ENCODE measurements around the gene ADAMTS2.
A peak's percentile ranks its signal among the peaks of the same experiment; 100 is the strongest.

ADAMTS2 gene

DNA sequence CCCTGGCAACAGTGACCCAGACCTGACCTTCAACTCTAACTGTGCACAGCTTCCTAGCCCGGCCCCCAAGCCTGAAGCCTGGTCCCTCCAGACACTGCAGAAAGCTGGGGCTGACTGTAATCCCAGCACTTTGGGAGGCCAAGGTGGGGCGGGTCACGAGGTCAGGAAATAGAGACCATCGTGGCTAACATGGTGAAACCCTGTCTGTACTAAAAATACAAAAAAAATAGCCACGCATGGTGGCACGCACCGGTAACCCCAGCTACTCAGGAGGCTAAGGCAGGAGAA lies 35.9 kb downstream of the ADAMTS2 start:
- no peak for DNase-seq

DNA sequence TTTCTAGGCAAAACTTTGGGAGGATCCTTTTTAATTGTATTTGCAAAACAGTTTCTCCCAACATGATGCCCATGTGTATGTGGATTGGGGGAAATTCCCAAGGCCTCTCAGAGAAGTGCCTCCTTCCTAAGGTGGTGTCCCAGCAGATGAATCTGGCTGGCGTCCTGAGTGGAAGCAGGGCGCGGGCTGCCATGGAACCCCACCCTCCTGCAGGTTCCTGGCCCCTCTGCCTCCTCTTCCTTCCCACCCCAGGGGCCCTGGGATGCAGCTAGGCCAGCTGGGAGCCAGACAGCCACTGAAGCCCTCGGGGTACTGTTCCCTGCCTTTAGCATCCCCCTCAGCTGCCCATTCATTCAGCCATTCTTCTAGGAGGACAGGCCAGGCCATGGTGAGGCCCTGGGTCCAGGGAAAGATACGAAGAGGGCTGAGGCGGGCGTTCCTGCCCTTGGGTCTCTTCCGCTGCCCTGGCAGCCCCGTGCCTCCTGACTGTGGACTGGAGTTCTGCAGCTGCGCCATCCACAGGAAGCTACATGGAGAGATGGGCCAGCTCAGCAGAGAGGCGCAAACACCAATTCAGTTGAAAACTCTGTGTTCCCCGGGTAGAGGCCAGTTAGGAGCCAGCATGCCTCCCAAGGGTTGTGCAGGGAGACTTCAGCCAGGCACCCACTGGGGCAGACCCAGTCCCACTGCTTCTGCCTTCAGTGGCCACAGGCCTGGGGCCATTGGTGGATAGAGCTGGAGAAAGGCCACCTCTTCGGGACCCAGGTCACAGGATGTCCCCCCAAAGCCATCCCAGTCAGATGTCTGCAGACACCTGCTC lies 36.5 kb downstream of the ADAMTS2 start:
- DNase-seq = no peak

DNA sequence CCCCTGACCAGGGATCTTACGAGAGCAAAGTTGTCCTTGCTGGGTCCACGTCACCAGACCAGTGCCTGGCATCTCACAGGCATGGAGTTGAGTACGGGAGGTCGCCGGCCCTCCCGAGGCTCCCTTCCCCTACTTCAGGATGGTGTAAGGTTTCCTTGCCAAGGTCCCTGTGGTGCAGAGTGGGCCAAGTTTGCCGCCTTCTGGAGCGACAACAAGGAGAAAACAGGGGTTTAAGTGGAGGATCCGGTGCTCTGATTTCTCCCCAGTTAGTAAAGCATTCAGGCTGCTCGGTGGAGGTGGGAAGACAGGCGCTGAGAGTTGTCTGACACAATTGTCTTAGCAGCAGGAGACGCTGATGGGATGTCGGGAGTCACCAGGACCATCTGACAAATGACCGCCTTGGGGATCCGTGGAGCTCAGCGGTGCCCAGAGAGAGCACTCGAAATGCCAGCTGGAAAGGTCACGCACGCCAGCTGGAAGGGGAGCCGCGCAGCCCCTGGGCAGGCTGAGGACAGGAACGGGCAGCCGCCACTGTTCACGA lies 37.3 kb downstream of the ADAMTS2 start:
- DNase-seq = no peak

DNA sequence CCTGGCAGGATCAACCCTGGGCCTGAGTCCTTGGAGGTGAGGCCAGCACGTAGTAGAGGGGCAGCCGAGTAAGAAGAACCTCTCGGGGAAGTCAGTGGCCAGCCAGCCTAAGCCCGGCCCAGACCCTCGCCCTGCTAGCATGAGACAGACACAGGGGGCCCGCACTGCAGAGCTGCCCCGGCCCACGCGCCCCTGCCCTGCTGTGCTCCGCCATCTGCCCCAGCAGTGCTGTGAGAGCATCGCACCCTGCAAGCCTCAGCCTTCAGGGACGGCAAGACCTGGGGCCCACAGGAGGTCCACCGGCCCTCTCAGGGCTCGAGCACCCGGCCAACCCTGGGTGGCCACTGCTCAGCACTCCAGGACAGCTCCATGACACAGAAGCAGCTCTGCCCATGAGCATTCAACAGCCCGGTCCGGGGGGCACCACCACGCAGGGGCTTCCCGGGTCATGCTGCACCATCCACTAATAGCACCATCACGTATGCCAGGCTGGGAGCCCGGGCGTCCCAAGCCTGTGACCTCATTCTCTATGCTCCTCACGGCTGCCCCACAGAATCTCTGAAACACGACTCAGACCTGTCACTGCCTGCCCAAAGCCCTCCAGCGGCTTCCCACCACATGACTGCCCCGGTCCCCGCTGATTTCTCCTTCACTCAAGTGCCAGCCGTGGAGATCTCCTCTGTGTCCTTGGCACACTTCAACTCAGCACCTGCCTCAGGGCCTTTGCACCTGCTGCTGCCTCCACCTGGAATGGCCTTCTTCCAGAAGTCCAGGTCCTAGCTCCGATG lies 38.1 kb downstream of the ADAMTS2 start:
- no peak for DNase-seq

DNA sequence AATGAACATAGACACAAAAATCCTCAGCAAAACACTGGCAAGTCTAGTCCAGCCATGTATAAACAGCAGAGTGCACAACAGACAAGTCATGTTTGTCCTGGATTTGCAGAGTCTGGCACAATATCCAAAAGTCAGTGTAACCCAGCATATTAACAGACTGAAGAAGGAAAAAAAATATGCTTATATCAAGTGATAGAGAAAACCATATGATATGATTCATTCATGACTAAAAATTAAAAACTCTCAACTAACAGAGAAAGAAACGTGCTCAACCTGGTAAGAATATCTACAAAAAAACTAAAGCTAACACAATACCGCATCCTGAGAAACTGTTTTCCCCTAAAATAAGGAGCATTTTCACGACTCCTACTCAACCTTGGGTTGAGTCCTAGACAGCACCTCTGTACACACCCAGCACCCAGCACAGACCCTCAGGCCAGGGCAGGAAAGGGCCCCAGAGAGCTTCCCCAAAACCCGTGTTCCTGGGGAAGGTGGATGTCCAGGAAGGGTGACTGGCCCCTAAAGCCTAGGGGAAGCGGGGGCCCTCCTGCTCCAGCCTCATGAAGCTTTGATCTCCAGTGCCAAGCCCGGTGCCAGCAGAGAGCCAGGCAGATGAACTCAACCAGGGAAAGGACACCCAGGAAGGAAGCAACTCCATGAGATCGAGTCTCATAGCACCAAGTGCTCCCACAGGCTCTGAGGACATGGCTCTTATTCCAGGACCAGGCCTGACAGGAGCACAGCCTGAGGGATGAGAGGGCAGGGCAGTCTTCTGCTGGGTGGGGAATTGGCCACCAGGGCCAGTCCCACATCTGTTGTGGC lies 38.9 kb downstream of the ADAMTS2 start:
- DNase-seq = peak; percentile 26

DNA sequence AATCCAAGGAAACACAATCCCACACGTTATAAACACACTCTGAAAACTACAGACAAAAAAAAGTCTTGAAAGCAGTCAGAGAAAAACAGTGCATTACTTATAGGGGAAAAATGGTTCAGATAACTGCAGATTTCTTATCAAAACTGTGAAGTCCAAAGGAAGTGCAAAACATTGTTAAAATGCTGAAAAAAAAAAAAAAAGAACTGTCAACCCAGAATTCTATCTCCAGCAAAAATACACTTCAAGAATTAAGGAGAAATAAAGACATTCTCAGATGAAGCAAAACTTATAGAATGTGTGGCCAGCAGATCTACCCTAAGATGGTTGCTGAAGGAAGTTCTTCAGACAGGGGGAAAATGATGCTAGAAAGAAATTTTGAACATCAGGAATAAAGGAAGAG lies 40.4 kb downstream of the ADAMTS2 start:
- no peak for DNase-seq

DNA sequence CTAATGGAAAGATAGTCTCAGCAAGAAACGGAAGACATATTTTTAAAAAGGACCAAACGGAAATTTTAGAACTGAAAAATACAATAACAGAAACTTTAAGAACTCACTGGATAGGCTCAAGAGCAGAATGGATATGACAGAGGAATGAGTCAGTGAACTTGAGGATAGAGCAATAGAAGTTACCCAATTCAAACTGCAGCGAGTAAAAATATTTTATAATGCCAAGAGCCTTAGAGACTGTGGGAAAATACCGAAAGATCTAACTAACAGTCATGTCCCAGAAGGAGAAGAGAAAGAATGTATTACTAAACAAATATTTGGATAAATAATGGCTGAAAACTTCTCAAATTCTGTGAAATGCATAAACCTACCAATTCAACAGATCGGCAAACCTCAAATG lies 40.8 kb downstream of the ADAMTS2 start:
- peak; percentile 80 for DNase-seq

DNA sequence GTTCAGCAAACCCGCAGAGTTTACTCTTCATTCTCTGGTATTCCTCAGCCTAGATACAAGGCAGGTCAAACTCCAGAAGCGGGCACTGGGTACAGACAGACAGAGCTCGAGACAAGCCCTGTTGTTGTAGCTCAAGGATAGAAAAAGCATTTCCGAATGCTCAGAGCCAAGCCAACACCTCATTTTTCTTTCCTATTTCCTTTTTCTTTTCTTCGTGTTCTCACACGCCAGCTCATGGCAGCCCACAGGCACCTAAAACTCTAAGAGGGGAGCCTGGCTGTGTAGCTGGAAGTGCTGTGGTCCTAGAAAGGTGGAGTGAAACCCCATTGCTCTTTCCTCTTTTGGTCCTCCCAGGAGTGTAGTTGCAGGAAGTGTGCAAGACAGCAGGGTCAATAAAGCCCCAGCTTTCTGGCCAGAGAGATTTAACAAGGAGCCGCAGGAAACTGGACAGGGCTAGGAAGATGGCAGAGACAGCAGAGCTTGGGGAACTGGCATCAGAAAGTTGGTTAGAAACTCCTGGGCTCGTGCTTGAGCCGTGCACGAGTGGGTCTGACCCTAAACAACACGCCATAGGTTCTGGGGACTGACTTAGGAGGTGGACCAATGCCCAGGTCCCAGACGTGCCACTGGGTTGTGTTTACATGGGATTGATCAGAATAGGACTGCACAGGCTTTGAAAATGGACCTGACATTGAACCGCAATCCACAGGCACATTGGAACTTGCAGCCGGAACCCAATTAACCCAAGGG lies 41.6 kb downstream of the ADAMTS2 start:
- DNase-seq = no peak

DNA sequence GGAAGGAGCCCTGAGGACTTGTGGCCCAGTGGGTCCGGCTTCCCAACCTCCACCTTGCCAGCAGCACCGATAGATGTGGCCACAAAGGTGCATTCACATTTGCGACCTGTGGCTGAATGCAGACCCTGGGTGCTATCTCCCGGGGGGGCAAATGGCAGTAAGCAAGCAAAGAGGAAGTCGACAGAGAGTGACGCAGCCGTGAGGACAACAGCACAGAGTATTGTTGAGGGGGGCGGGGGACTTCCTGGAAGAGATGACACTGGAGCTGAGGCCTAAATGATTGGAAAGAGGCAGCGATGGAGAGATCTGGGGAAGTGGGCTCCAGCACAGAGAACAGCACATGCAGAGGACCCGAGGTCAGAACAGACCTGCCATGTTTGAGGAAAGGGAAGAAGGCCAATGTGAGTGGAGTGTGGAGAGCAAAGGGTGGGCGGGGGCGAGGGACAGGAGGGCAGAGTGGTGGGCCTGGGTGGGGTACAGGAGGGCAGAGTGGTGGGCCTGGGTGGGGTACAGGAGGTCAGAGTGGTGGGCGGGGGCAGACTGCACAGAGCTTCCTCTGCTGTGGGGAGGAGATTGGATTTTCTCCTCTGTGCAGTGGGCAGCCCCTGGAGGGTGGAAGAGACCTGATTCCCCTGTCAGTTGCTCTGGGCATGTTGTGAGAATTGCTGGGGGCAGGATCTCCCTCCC lies 42.6 kb downstream of the ADAMTS2 start:
- no peak for DNase-seq

DNA sequence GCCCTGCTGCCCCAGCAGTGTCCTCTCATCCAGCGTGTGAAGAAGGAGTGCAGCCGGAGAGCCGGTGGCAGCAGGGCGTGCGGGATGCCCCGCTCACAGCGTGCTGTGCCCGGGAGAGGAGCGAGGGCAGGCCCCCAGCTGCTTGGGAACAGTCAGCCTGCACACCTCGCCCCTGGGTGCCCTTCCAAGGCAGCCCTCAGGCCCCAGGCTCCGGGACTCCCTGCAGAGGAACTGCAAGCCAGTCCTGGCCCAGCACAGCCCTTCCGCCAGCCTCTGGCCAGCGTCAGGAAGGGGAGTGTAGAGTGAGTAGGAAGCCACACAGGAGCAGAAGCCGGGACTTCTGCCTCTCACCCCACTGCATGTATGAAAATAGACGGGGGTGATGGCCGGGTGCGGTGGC lies 43.5 kb downstream of the ADAMTS2 start:
- DNase-seq = no peak

DNA sequence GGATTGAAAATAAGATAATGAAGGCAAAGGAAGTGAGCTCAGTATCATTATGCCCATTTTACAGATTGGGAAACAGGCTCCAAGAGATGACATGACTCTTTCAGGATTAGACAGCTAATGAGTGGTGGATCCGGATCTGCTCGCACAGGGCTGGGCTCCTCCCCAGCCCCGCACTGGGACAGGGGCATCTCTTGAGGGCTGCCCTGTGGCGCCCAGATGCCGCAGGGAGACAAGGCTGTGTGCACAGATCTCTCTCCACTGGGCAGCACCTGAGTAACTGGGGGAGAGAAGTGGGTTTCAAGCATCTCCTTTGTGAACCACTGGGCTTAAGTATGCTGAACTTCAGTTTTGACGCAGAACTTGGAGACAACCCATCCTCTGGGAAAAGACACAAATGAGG lies 43.9 kb downstream of the ADAMTS2 start:
- DNase-seq = no peak

DNA sequence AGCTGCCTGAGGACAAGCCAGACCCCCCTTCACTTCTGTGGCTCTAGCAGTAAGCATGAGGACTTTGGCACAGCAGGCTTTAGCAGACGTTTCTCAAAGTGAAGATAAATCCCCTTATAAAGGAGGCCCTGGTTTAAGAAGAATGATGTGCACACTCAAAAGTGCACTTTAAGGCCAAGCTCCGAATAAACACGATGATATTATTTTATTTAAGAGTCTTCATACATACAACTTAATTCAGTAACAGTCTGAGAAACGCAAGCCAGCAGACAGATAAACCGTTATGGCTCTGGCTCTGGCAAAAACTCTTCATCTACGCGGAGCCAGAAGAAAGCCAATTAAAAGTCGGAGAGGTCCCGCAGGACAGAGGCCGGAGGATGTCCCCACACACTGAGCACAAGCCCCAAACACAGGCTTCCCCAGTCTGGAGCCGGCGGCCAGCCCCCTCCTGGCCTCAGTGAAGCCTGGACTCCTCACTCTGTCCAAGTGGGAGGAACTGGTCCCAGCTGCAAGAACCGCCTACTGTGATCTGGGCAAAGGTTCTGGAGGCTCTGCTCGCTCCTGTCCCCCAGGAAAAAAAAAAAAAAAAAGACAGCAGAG lies 44.6 kb downstream of the ADAMTS2 start:
- no peak for DNase-seq

DNA sequence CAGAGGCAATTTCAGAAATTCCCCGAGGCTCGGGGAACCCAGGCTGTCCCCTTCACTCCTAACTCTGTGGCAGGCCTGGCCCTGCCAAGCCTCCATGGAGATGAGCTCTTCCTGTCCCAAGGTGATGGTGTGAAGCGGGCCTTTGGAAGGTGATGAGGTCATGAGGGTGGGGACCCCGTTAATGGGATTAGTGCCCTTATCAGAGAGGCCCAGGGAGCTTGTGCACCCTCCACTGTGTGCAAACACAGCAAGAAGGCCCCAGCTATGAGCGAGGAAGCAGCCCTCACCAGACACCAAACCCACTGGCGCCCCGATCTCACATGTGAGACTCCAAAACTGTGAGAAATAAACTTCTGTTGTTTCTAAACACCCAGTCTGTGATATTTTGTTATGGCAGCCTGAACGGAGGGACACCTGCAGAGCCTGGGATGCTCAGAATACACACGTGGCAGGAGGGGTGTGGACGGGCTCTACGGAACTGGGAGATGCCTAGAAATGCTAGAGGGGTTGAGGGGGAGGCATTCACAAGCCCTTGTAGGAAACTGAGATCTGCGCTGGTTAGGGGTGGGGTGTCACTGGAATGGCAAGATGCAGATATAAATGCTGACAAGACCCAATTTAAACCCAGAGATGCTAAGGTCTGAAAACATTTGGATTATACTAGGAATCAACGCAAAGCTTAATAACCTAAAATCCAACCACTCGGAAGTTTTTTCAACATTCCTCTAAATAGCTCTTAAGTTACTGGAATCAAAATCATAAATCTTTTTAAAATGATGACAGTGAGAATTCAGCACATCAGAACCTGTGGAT lies 46.9 kb downstream of the ADAMTS2 start:
- no peak for DNase-seq

DNA sequence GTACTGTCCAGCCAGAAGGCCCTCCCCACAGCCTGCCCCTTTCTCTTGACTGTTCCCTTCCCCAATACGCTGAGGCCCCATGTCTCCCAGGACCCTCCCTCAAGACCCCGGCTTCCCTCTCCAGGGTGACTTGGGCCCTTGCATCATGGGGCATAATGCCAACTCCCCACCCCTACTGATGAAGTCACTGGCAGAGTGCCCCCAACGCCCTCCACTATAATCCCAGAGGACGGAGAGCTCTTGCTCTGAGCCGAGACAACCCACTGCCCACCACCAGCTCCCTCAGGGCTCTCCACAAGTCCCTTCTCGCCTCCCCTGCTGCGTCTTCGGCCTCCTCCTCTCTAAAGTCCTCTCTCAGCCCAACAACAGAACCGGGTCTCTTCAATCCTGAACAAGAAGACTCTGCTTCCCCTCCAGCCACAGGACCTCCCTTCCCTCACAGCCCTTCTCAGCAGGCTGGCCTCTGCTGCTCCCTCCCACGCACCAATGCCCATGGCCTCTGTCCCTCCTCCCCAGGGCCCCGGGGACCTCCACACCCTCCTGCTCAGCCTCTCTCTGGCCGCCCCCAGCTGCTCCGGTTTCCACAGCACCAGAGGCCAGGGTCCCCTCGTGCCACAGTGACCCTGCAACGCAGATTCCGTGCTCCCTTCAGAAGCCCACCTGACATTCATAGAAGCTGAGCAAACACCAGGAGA lies 47.6 kb downstream of the ADAMTS2 start:
- no peak for DNase-seq

DNA sequence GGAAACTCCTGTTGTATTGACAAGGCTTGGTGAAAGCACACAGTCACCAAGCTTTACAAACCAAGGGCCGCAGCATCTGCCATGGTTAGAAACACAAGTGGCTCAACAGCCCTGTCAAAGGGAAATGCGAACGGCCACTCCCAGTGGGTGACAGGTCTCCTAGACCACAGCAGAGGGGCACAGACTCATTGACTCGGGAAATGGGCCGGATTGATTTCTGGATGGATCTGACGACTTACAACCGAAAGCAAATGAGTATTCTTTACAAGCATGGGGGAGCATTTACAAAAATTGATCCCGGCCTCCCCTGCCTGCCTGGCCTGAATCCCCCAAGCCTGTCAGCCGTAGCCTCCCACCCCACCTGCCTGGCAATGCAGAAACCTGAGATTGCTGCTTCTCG lies 48.2 kb downstream of the ADAMTS2 start:
- no peak for DNase-seq

DNA sequence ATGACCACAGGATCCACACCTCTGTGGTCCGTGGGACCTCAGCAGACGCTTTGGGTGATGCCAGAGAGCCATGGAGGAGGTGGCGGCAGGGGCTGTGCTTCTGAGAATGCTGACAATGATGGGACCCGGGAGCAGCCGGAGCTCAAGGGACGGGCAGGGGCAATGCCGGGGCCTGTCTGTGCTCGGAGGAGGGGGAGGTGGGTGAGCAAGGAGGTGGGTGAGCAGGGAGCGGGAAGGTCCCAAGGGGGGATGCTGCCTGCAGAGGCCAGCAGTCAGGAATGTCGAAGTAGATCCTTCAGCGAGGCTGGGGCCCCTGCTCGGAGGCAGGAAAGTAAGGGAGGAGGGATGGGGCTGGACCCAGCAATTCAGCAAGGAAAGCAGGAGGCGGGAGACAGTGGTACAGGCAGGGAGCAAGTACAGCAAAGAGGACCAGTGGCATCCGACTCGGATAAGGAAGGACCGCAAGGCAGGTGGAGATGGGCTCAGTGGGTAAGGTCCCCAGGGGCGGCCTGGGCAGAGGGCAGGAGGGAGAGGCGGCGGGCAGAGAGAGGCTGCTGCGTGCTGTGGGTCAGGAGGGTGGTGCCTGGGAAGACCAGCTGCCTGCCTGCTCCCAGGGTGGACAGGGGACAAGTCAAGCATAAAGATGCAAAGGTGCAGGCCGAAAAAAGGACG lies 49.0 kb downstream of the ADAMTS2 start:
- no peak for DNase-seq

DNA sequence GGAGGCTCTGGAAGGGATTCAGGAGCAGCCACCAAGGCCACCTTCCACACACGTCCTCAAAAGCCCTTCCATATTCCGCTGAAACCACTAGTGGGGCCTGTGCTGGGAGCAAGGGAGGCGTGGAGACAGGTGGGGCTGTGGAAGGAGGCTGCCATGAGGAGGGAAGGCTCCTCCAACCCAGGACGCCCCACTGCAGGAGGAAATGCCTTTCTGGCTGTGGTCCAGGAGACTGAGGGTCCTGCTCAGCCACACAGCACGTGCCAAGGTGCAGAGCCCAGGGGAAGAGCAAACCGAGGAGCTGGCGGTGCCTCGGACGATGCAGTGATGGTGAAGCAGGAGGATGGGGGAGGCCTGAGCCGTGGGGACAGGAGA lies 49.5 kb downstream of the ADAMTS2 start:
- DNase-seq = no peak

DNA sequence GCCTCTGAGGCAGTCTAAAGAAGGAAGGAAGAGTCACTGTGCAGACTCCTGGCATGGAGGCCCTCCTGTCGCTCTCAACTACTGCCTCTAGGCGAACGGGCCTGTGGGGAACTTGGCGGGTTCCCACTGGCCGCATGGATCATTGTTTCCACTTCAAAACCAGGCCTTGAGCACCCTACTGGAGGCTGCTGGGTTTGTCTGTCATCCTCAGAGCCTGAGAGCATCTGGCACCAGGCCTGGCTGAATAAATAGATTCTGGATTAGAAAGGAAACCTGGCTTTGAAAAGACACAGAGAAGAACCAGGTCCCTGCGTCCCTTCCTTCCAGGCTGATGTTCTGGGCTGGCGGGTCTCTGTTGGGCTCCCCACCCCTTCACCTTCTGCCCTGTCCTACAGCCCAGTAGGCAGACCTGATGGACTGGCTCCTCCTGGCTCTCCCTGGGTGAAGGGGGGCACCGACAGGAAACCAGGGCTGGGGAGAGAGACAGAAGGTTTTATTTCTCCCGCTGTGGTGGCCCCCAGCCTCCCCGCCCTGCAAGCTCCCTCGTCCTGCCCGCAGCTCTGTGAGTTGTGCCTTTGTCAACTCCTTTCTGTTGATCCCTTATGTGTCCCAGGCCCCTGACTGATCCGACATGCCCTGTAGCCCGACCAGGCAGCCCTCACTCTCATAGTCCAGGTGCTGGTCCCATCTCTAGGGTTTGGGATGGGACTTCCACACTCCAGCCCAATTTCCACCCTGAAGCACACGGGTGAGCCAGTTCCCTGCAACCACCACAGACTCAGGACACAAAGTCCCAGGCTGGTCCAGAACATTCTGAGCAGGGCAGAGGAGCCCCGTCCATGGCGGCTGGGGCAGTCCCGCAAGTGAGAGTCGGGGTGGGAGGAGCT lies 50.1 kb downstream of the ADAMTS2 start:
- peak; percentile 43 for DNase-seq
